ENCODE results near the gene PSMD13.
"Not testable (repeated sequence)": the region's sequence is repeated elsewhere in the genome, so short reads cannot be mapped to it uniquely, and the experiment has no call there.

Gene PSMD13

GRCh38 chr11:218815-219593, 17.8 kb upstream of the PSMD13 start:
- no peak for DNase-seq

GRCh38 chr11:220641-221215, 16.0 kb upstream of the PSMD13 start:
- not testable (repeated sequence) for DNase-seq

GRCh38 chr11:221539-221938, 15.2 kb upstream of the PSMD13 start:
- no peak for DNase-seq

- DNase-seq, result no peak
These were observed 14.6 kb upstream of the PSMD13 start for GRCh38 chr11:221998-222789.

- DNase-seq, result no peak
These were observed 13.6 kb upstream of the PSMD13 start for GRCh38 chr11:223026-223789.

- DNase-seq, result no peak
These were observed 12.9 kb upstream of the PSMD13 start for GRCh38 chr11:223884-224283.

GRCh38 chr11:224424-224823, 12.4 kb upstream of the PSMD13 start:
- DNase-seq, result no peak

- peak in 1 of 2 experiments; percentile 24 for DNase-seq
These were observed 10.9 kb upstream of the PSMD13 start for GRCh38 chr11:225734-226453.

GRCh38 chr11:227824-228379, 8.9 kb upstream of the PSMD13 start:
- no peak for DNase-seq

- no peak for DNase-seq
These were observed 6.3 kb upstream of the PSMD13 start for GRCh38 chr11:230431-230830.

- DNase-seq, result no peak
These were observed 3.8 kb upstream of the PSMD13 start for GRCh38 chr11:232783-233565.

- no peak for DNase-seq
These were observed 1.6 kb upstream of the PSMD13 start for GRCh38 chr11:235180-235579.

GRCh38 chr11:235609-235996, 1.2 kb upstream of the PSMD13 start:
- no peak for DNase-seq

- DNase-seq, result peak; percentile 79 to 81
These were observed 591 bp upstream of the PSMD13 start, which contains the start of gene SIRT3 for GRCh38 chr11:235997-236773. TSS of gene SIRT3 (minus strand) at chr11:236342. CDS start at chr11:236328, 14 bp downstream.

- not testable (repeated sequence) for DNase-seq
These were observed 1.6 kb downstream of the PSMD13 start for GRCh38 chr11:238346-238745.

- DNase-seq, result no peak
These were observed 3.5 kb downstream of the PSMD13 start for GRCh38 chr11:240315-240714.

- no peak for DNase-seq
These were observed 4.9 kb downstream of the PSMD13 start for GRCh38 chr11:241634-242033.

GRCh38 chr11:244376-244775, 7.6 kb downstream of the PSMD13 start:
- no peak for DNase-seq

- no peak for DNase-seq
These were observed 12.3 kb downstream of the PSMD13 start for GRCh38 chr11:249062-249461.

GRCh38 chr11:250274-250673, 13.5 kb downstream of the PSMD13 start:
- peak in 1 of 2 experiments; percentile 17 for DNase-seq
